ENCODE results near the gene ODAD2.

DNA sequence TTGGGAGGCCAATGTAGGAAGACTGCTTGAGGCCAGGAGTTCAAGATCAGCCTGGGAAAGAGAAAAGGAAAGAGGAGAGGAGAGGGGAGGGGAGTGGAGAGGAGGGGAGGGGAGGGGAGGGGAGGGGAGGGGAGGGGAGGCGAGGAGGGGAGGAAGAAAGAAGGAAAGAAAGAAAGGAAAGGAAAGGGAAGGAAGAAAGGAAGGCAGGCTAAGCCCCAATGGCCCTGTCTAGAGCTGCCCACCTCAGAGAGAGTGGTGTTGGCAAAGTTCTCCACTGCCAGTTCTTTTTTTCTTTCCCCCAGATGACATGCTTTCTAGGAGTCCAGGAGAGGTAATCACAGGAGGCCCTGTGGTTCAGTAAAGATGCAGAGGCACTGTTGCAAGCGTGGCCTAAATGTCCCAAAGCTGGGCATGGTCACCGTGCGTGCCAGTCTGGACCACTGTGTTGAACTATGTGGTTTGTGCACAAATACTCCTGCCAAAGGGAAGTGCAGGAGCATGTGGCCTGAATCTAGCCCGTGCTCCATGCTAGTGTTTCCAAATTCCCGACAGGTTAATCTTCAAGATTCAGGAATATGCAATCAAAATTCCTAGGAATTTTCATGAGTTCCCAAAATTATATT is 39.7 kb downstream of the ODAD2 start:
- TF ChIP-seq EZH2 (IDR thresholded peaks at IDR 0.05; ENCODE audit: insufficient read depth, low read length), result no peak
- TF ChIP-seq, protein P1, sequence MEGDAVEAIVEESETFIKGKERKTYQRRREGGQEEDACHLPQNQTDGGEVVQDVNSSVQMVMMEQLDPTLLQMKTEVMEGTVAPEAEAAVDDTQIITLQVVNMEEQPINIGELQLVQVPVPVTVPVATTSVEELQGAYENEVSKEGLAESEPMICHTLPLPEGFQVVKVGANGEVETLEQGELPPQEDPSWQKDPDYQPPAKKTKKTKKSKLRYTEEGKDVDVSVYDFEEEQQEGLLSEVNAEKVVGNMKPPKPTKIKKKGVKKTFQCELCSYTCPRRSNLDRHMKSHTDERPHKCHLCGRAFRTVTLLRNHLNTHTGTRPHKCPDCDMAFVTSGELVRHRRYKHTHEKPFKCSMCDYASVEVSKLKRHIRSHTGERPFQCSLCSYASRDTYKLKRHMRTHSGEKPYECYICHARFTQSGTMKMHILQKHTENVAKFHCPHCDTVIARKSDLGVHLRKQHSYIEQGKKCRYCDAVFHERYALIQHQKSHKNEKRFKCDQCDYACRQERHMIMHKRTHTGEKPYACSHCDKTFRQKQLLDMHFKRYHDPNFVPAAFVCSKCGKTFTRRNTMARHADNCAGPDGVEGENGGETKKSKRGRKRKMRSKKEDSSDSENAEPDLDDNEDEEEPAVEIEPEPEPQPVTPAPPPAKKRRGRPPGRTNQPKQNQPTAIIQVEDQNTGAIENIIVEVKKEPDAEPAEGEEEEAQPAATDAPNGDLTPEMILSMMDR (IDR thresholded peaks at IDR 0.05; ENCODE audit: insufficient read depth, low read depth, low read length), result no peak

All from astrocyte (in vitro differentiated cells and primary cell).